Inferior parietal cortex (tissue), 1 donor: ENCODE results near the gene FRAS1.

Experiments used
- DNase-seq: peaks from one replicate; pipeline ENCODE4 v3.0.0-alpha.2; 2016; ENCODE audit errors: extremely low spot score

Gene FRAS1

GRCh38 chr4:78571804-78572203 lies 514.7 kb downstream of the FRAS1 start:
- no peak for DNase-seq

- no peak for DNase-seq
These were observed 521.7 kb downstream of the FRAS1 start for GRCh38 chr4:78578674-78579425.

- no peak for DNase-seq
These were observed 524.5 kb downstream of the FRAS1 start for GRCh38 chr4:78581618-78582017.

- DNase-seq, result no peak
These were observed 527.9 kb downstream of the FRAS1 start for GRCh38 chr4:78584863-78585547.

GRCh38 chr4:78585633-78586032 lies 528.5 kb downstream of the FRAS1 start:
- DNase-seq, result no peak

GRCh38 chr4:78588894-78589545 lies 531.9 kb downstream of the FRAS1 start:
- no peak for DNase-seq

- DNase-seq, result no peak
These were observed 534.3 kb downstream of the FRAS1 start for GRCh38 chr4:78591404-78591803.

GRCh38 chr4:78592088-78592783 lies 535.1 kb downstream of the FRAS1 start:
- no peak for DNase-seq
